GM12878 (cell line): ENCODE measurements around the gene FAM161A. TPM values are rescaled to one million over a fixed set of nuclear protein-coding genes. Genes with fewer than 3 reads are reported as not detected.

Experiments used
- ATAC-seq: fragments of 200-7000 bp; cut with Tn5 transposase; 3 replicates; pipeline ENCODE4 v1.9.1; 2020; ENCODE audit warnings: mild to moderate bottlenecking, moderate library complexity
- BruUV-seq: library from RNA; stranded (reverse); fragments of 400-500 nt; replicated peaks from 2 replicates; lab custom pipeline; 2021; lab: Mats Ljungman, UMichigan
- CTCF ChIA-PET: fragments of 300-600 bp; sonication (Branson Sonifier 250); formaldehyde crosslinking; extraction: SDS; loops from one replicate; lab custom pipeline; 2021; ENCODE audit warnings: inconsistent platforms; lab: Yijun Ruan, JAX
- POLR2A ChIA-PET: fragments of 350-600 bp; formaldehyde crosslinking; extraction: SDS; loops from one replicate; lab custom pipeline; 2021; ENCODE audit warnings: inconsistent platforms; lab: Charles Lee
- RAD21 ChIA-PET: fragments of 300-600 bp; sonication (Branson Sonifier 250); formaldehyde crosslinking; loops from one replicate; lab custom pipeline; 2023; ENCODE audit warnings: antibody characterized with exemption; ENCODE audit not compliant: unreplicated experiment; lab: Charles Lee
- SMC1A ChIA-PET: fragments of 300-600 bp; sonication (Branson Sonifier 250); formaldehyde crosslinking; loops from one replicate; lab custom pipeline; 2023; ENCODE audit not compliant: unreplicated experiment, uncharacterized antibody; lab: Charles Lee
- DNase-seq: peaks from one replicate; pipeline ENCODE4 v3.0.0-alpha.2; 2011; ENCODE audit warnings: low read depth, low spot score
- FAIRE-seq: peaks from 3 replicates; lab custom pipeline; 2011; peaks lifted over from hg19 to GRCh38; lab: Jason Lieb, UNC
- H2AFZ ChIP-seq: 2 replicates; pipeline ENCODE4 v1.6.0; 2011; ENCODE audit warnings: low read depth, low read length, control low read depth; ENCODE audit not compliant: control insufficient read depth
- H3K27ac ChIP-seq: 2 replicates; pipeline ENCODE4 v1.5.1; 2011; ENCODE audit warnings: control low read depth; ENCODE audit not compliant: control insufficient read depth, insufficient read depth
- H3K27me3 ChIP-seq, 2 experiments: replicated peaks in 1 of 2; 2 replicates each; pipeline versions ENCODE4 v1.6.0 to v1.6.1; 2011; ENCODE audit warnings: low read length in 1 of 2; ENCODE audit not compliant: control insufficient read depth in 2 of 2, insufficient read depth in 2 of 2
- H3K36me3 ChIP-seq, 2 experiments: 2 replicates each; pipeline ENCODE4 v1.5.1; 2011; ENCODE audit warnings: low read length in 1 of 2; ENCODE audit not compliant: control insufficient read depth in 2 of 2, insufficient read depth in 2 of 2
- H3K4me1 ChIP-seq: 2 replicates; pipeline ENCODE4 v1.6.1; 2011; ENCODE audit warnings: mild to moderate bottlenecking, low read length, moderate library complexity, mixed read lengths; ENCODE audit not compliant: control insufficient read depth, insufficient read depth
- H3K4me2 ChIP-seq: 2 replicates; pipeline ENCODE4 v1.6.0; 2011; ENCODE audit warnings: control low read depth; ENCODE audit not compliant: control insufficient read depth, insufficient read depth
- H3K4me3 ChIP-seq: fragments of 200-600 bp; sonication (generic); 2 replicates; pipeline ENCODE4 v1.5.1; 2016
- H3K79me2 ChIP-seq: 2 replicates; pipeline ENCODE4 v1.6.0; 2011; ENCODE audit warnings: low read length; ENCODE audit not compliant: control insufficient read depth, insufficient read depth
- H3K9ac ChIP-seq: 2 replicates; pipeline ENCODE4 v1.8.0; 2011; ENCODE audit warnings: low read length, control low read depth, mixed read lengths; ENCODE audit not compliant: control insufficient read depth, insufficient read depth
- H3K9me3 ChIP-seq: replicated peaks from 3 replicates; pipeline ENCODE4 v1.5.1; 2011; ENCODE audit warnings: mild to moderate bottlenecking, low read length; ENCODE audit not compliant: control insufficient read depth, insufficient read depth
- H4K20me1 ChIP-seq: 2 replicates; pipeline ENCODE4 v1.6.0; 2011; ENCODE audit not compliant: control insufficient read depth, insufficient read depth
- NFYB ChIP-seq: IDR thresholded peaks from 2 replicates; pipeline ENCODE4 v1.6.1; 2011; ENCODE audit warnings: low read depth, mild to moderate bottlenecking, low read length, improper control_type of control experiment, moderate library complexity; ENCODE audit not compliant: insufficient read depth
- WGBS: methylation state at CpG from one replicate; pipeline ENCODE4 v1.1.6; 2016; ENCODE audit warnings: low lambda C conversion rate; ENCODE audit not compliant: insufficient replicate concordance, insufficient coverage; ENCODE audit errors: missing lambda C conversion rate; 5-methylcytosine and 5-hydroxymethylcytosine counted together
- in situ Hi-C: fragments of 300-500 bp; cut with MboI; formaldehyde crosslinking; loops from 9 replicates; pipeline ENCODE4 v1.14.3; 2018; ENCODE audit warnings: mixed read lengths
- intact Hi-C: fragments of 100-400 bp; cut with micrococcal nuclease; formaldehyde crosslinking; loops from one replicate; pipeline ENCODE4 v1.14.2; 2022; ENCODE audit not compliant: unreplicated experiment
- polyA plus RNA-seq, 11 experiments: library from polyadenylated mRNA; depleted of rRNA in 4 of 11; unstranded in 6 of 11; stranded (reverse) in 5 of 11; fragments of >200 nt; fragmentation: Nextera tagmentation in 4 of 11; fragmentation: Illumina TruSeq in 1 of 11; extraction: Ambion mirVana in 4 of 11; extraction: Trizol in 1 of 11; gene quantifications; 1 replicate in 1 of 11; 2 replicates in 10 of 11; pipeline versions ENCODE4 v1.2.1 to v1.2.3, GENCODE V29; 2011 to 2016; ENCODE audit warnings: inconsistent platforms in 2 of 11, missing spikeins in 2 of 11, low read depth in 1 of 11
- total RNA-seq, 4 experiments: library from RNA; depleted of rRNA in 3 of 4; stranded (reverse); fragments of >200 nt in 3 of 4; fragmentation: Illumina TruSeq in 1 of 4; extraction: Trizol in 1 of 4; gene quantifications; 2 replicates each; pipeline versions ENCODE4 v1.2.1 to v1.2.3, GENCODE V29; 2013 to 2021
- TF ChIP-seq, protein P1 (sequence below): fragments of 450-650 bp; IDR thresholded peaks from 2 replicates; pipeline ENCODE4 v1.6.1; 2017; ENCODE audit warnings: mild to moderate bottlenecking

FAM161A gene
- total and polyA plus RNA-seq, 10 of the 15 experiments (the other 5 are each of a cell fraction or from before 2014, with no cell fraction given), result 2.2 to 12.2 (median 8.9) TPM

DNA sequence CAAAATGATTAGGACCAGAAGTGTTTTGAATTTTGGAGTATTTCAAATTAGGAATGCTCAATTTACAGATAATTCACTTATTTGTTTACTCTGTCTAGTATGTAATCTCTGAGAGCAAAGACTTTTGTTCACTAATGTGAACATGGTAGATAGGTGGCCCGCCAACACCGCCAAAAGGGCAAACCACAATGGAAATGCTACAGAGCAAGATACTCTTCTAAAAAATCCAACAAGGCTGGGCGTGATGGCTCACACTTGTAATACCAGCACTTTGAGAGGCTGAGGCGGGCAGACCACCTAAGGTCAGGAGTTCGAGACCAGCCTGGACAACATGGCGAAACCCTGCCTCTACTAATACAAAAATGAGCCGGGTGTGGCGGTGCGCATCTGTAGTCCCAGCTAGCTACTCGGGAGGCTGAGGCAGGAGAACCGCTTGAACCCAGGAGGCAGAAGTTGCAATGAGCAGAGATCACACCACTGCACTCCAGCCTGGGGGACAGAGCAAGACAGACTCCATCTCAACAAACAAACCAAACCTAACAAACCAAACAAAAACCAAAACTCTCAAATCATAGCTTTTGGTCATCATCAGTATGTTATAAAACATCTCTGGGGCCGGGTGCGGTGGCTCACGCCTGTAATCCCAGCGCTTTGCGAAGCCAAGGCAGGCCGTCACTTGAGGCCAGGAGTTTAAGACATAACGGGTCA, 32.2 kb upstream of the FAM161A start:
- in situ Hi-C loops (no loop called here), intact Hi-C loops (loop anchor here (5.0 to 10.0 kb wide), 2 partner anchors 124 to 191 kb away; no protein-coding TSS in a partner anchor)
- ChIA-PET CTCF (interaction anchor here (0.6 to 1.5 kb wide), 2 partner anchors 20 to 31 kb away, joined by 3 to 4 read pairs; partner anchors contain the start of gene COMMD1), RAD21 (interaction anchor here (0.6 kb wide), 1 partner anchor 20 kb away, joined by 3 read pairs; no protein-coding TSS in a partner anchor), POLR2A (no interaction called here), SMC1A (no interaction called here)
- peaks cover 2 to 23% of the 10 kb centered on the region in 2 experiments for H3K36me3 ChIP-seq
- FAIRE-seq (no peak), ATAC-seq (no peak), DNase-seq (no peak)
- no TSS peak for BruUV-seq
- TF ChIP-seq NFYB, result no peak
- TF ChIP-seq, protein P1, sequence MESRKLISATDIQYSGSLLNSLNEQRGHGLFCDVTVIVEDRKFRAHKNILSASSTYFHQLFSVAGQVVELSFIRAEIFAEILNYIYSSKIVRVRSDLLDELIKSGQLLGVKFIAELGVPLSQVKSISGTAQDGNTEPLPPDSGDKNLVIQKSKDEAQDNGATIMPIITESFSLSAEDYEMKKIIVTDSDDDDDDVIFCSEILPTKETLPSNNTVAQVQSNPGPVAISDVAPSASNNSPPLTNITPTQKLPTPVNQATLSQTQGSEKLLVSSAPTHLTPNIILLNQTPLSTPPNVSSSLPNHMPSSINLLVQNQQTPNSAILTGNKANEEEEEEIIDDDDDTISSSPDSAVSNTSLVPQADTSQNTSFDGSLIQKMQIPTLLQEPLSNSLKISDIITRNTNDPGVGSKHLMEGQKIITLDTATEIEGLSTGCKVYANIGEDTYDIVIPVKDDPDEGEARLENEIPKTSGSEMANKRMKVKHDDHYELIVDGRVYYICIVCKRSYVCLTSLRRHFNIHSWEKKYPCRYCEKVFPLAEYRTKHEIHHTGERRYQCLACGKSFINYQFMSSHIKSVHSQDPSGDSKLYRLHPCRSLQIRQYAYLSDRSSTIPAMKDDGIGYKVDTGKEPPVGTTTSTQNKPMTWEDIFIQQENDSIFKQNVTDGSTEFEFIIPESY, result 0 out of 2 replicates have a peak, but pooled peaks have one; percentile 48
- no peak overlapping the region for H3K27ac ChIP-seq
- H3K27me3 ChIP-seq, result no peaks in the 10 kb centered on the region
- no peak overlapping the region for H3K9ac ChIP-seq
- peaks cover 40% of the 10 kb centered on the region for H3K79me2 ChIP-seq
- no peak overlapping the region for H2AFZ ChIP-seq
- H3K4me3 ChIP-seq, result peak overlapping the region; percentile 78
- 88% methylated on average over 18 of the region's 18 CpGs for WGBS
- peaks cover 3% of the 10 kb centered on the region; the same call in 1 of the 2 replicates for H3K4me1 ChIP-seq
- H3K4me2 ChIP-seq, result peak overlapping the region; percentile 70
- peaks cover 2% of the 10 kb centered on the region; the same call in 1 of the 2 replicates for H4K20me1 ChIP-seq
- H3K9me3 ChIP-seq, result no peaks in the 10 kb centered on the region
